ENCODE data around the gene DCLK1.

DCLK1 gene

DNA sequence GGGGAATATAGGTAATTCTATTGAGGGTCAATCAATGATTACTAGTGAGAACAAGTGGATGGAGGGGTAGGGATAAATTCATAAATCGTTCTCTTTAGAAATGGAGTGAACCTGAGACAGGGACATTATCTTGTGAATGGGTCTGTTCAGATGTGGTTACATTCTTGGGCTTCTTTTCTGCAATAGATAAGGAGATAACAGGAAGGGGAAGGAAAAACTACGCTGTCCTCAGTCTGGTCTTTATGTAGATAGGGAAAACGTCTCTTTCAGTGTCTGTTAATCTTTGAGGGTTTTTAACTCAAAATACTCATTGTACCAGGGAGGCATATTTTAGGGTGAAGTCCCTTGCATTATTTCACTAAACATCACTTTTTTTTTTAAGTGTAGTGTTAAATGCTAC is 388.0 kb downstream of the DCLK1 start:
- CTCF ChIA-PET: no interaction called here
- POLR2A ChIA-PET: no interaction called here
- TF ChIP-seq L3MBTL2 (conservative IDR thresholded peaks at IDR 0.05) (no peak), FOXA1 (IDR thresholded peaks at IDR 0.05) (no peak)
- no peak for DNase-seq (ENCODE audit: extremely low spot score)

DNA sequence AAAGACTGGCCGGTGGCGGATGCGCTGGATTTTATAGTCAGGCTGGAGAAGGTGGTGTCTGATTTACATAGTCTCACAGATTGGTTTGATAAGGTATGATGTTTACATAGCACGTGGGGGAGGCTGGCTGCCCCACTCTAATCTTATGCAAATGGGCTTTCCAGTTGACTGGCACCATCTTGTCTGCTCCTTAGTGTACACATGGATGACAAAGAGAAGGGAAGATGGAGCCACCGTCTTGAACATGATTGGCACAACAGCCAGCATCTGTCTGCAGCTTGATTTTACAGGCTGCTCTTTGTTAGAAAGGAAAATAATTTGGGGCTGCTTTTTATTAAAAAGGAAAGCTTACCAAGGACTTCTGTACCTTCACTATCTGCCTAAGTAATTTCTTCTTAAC is 389.5 kb downstream of the DCLK1 start:
- TF ChIP-seq ZNF384 (IDR thresholded peaks at IDR 0.05) (no peak), NFRKB (IDR thresholded peaks at IDR 0.05) (no peak), ARNT (IDR thresholded peaks at IDR 0.05) (no peak), ELF4 (IDR thresholded peaks at IDR 0.05) (no peak), L3MBTL2 (conservative IDR thresholded peaks at IDR 0.05) (no peak), LEF1 (IDR thresholded peaks at IDR 0.05; ENCODE audit: borderline replicate concordance) (no peak)
- ChIA-PET CTCF (no interaction called here), POLR2A (no interaction called here)
- no peak for DNase-seq (ENCODE audit: extremely low spot score)

DNA sequence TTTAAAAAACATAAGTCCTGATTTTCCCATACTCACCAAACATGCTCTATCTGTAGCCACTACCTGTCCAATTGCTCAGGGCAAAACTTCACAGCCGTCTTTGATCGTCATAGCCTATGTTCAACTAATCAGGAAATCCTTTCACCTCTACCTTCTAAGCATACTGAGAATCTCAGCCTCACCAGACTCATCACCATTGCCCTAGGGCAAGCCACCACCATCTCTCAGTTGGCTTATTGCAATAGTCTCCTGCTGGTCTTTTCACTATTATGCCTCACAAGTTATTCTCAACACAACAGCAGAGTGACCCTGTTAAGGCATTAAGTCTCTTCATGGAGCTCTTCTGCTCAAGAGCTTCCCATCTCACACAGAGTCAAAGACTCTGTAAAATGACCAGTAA is 394.3 kb downstream of the DCLK1 start:
- no peak for TF ChIP-seq LEF1 (IDR thresholded peaks at IDR 0.05; ENCODE audit: borderline replicate concordance)
- TF ChIP-seq CTBP1 (IDR thresholded peaks at IDR 0.05; ENCODE audit: borderline replicate concordance): no peak
- no peak for TF ChIP-seq HDGF (IDR thresholded peaks at IDR 0.05; ENCODE audit: borderline replicate concordance)
- no peak for TF ChIP-seq FOXA1 (IDR thresholded peaks at IDR 0.05)
- TF ChIP-seq TARDBP (IDR thresholded peaks at IDR 0.05): no peak
- TF ChIP-seq ELF4 (IDR thresholded peaks at IDR 0.05): no peak
- TF ChIP-seq, protein P1, sequence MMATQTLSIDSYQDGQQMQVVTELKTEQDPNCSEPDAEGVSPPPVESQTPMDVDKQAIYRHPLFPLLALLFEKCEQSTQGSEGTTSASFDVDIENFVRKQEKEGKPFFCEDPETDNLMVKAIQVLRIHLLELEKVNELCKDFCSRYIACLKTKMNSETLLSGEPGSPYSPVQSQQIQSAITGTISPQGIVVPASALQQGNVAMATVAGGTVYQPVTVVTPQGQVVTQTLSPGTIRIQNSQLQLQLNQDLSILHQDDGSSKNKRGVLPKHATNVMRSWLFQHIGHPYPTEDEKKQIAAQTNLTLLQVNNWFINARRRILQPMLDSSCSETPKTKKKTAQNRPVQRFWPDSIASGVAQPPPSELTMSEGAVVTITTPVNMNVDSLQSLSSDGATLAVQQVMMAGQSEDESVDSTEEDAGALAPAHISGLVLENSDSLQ (IDR thresholded peaks at IDR 0.05): no peak
- TF ChIP-seq BHLHE40 (IDR thresholded peaks at IDR 0.05; ENCODE audit: borderline replicate concordance): no peak
- TF ChIP-seq L3MBTL2 (conservative IDR thresholded peaks at IDR 0.05): no peak
- no peak for TF ChIP-seq ARNT (IDR thresholded peaks at IDR 0.05)
- no peak for TF ChIP-seq NFRKB (IDR thresholded peaks at IDR 0.05)
- no peak for TF ChIP-seq FOXM1 (IDR thresholded peaks at IDR 0.05; ENCODE audit: borderline replicate concordance)
- no peak for TF ChIP-seq FOXK2 (IDR thresholded peaks at IDR 0.05)
- no peak for TF ChIP-seq SP1 (IDR thresholded peaks at IDR 0.05)
- no peak for DNase-seq (ENCODE audit: extremely low spot score)
- POLR2A ChIA-PET: no interaction called here

DNA sequence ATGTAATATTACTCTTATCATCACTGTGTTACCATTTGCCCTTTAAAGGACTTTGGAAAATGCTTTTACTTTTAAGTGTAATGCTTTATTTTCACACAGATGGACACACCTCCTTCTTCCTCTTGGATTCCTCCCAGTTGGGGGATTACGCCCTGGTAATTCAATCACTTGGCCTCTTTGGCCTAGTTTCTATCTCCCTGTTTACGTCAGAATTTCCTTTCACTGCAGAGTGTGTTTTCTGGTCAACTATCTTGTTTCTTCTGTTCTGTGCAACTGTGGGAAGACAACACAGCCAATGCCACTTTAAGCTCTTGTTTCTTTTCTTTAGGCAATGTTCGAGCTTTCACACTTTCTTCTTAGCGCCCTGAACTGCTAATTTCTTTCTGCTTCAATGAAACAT is 397.4 kb downstream of the DCLK1 start:
- DNase-seq (ENCODE audit: extremely low spot score): no peak
- POLR2A ChIA-PET: no interaction called here
- TF ChIP-seq CTBP1 (IDR thresholded peaks at IDR 0.05; ENCODE audit: borderline replicate concordance) (no peak), TARDBP (IDR thresholded peaks at IDR 0.05) (no peak)
- CTCF ChIA-PET: no interaction called here

More for the DNA sequence above, 394.3 kb downstream of the DCLK1 start:
- CTCF ChIA-PET: no interaction called here

DNA sequence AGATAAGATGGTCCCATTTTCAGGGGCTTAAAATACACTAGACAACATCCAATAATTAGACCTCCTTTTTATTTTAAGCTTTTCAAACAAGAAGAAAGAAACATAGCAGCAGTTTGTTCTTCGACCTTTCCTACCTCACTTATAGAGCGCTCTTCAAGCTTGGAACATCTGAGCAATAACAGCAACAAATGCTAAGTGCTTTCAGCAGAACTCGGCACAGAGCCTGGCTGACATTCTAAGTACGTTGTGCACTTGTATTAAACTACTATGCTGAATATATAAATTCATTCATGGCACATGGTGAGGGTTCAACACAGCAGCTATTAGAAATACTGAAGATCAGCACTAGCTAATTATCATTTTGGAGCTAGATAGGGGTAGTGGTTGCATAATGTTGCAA is 398.6 kb downstream of the DCLK1 start:
- no peak for DNase-seq (ENCODE audit: extremely low spot score)
- POLR2A ChIA-PET: no interaction called here
- TF ChIP-seq, protein P1 (IDR thresholded peaks at IDR 0.05): no peak
- no peak for TF ChIP-seq ARNT (IDR thresholded peaks at IDR 0.05)
- TF ChIP-seq LEF1 (IDR thresholded peaks at IDR 0.05; ENCODE audit: borderline replicate concordance): no peak
- TF ChIP-seq SUZ12 (IDR thresholded peaks at IDR 0.05): no peak
- no peak for TF ChIP-seq CTBP1 (IDR thresholded peaks at IDR 0.05; ENCODE audit: borderline replicate concordance)
- TF ChIP-seq FOXM1 (IDR thresholded peaks at IDR 0.05; ENCODE audit: borderline replicate concordance): no peak
- CTCF ChIA-PET: no interaction called here

DNA sequence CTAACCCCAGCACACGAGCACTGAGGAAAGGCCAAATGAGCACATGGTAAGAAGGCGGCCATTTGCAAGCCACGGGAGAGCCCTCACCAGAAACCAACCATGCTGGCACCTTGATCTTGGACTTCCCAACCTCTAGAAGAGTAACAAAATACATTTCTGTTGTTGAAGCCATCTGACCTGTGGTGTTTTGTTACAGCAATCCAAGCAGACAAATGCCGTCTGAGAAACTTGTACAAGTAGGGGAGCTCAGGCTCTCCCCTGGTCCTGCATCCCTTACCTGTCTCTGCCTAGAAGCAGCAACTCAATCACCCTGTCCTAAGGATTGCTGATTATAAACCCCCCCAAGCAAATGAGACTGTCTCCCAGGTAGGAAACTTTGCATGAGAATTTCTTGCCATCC is 399.7 kb downstream of the DCLK1 start:
- ChIA-PET POLR2A (no interaction called here), CTCF (interaction anchor here (0.6 kb wide), 1 partner anchor 1810 kb away, joined by 3 read pairs; no protein-coding TSS in a partner anchor)
- no peak for DNase-seq (ENCODE audit: extremely low spot score)
- no peak for TF ChIP-seq CTBP1 (IDR thresholded peaks at IDR 0.05; ENCODE audit: borderline replicate concordance)
- no peak for TF ChIP-seq L3MBTL2 (conservative IDR thresholded peaks at IDR 0.05)

DNA sequence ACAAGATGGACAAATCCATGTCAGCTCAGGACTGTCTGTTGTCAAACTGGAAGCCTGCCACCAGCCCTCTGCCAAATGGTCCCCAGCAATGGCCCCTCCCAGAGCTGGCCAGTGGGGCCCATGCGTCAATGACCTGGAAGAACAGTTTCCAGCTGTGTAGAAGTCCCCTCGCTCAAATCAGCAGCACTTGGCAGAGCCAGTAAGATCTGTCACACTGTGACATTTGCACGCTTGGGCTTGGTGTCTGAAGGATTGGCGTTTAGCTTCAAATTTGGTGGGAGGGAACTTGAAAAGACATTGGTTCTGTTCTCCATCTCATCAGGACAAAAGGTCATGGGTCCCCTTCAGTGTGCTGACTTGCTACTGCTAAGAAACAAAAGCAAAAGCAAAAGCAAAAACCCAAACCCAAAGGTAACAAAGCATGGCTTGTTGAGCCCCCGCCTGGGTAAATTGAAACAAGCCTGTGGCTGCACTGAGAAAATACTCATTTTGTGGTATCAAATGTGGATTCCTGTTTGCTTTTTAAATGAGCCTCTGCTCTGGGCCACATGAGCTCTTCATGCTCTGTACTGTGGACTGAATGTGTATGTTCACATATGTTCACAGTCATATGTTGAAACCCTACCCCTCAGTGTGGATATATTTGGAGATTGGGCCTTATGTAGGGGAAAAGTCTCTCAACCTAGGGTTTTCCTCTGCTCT is 401.1 kb downstream of the DCLK1 start:
- DNase-seq (ENCODE audit: extremely low spot score): no peak
- TF ChIP-seq FOXM1 (IDR thresholded peaks at IDR 0.05; ENCODE audit: borderline replicate concordance): no peak
- no peak for TF ChIP-seq SUZ12 (IDR thresholded peaks at IDR 0.05)
- no peak for TF ChIP-seq ZNF384 (IDR thresholded peaks at IDR 0.05)
- TF ChIP-seq ARNT (IDR thresholded peaks at IDR 0.05): no peak
- CTCF ChIA-PET: no interaction called here
- POLR2A ChIA-PET: no interaction called here

DNA sequence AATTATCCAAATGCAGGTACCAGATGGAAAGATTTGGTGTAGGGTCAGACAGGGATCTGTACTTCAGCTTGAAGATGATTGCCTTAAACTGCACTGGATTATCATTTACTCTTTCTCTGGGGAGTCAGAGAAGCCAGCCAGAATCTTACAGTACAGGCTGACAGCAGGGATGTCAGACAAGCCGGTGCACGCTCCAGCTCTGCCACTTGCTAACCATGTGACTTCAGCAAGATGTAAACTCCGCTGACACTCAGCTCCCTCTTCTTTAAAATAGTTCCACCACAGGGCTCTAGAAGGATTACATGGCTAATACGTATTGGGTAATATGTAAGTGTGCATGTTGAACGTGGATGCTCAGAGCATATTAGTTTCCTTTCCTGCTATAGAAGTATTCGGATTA is 403.3 kb downstream of the DCLK1 start:
- ChIA-PET CTCF (no interaction called here), POLR2A (no interaction called here)

More for the DNA sequence above, 403.3 kb downstream of the DCLK1 start:
- TF ChIP-seq ELF4 (IDR thresholded peaks at IDR 0.05): no peak
- TF ChIP-seq NFRKB (IDR thresholded peaks at IDR 0.05): no peak
- TF ChIP-seq CTBP1 (IDR thresholded peaks at IDR 0.05; ENCODE audit: borderline replicate concordance): no peak
- no peak for TF ChIP-seq SP1 (IDR thresholded peaks at IDR 0.05)
- TF ChIP-seq, protein P1 (IDR thresholded peaks at IDR 0.05): no peak
- no peak for DNase-seq (ENCODE audit: extremely low spot score)

Data from HEK293T (cell line).